ENCODE data around the gene RPS6KA4. TPM values are rescaled to one million over a fixed set of nuclear protein-coding genes. Genes with fewer than 3 reads are reported as not detected.

Gene RPS6KA4
- total and polyA plus RNA-seq, 2 of the 13 experiments (the other 11 are each of a cell fraction or from before 2014, with no cell fraction given), result 8.9 to 14.2 TPM

GRCh38 chr11:64317325-64317960, 41.5 kb upstream of the RPS6KA4 start, which contains the start of gene TRMT112 (continued):
- no peak for TF ChIP-seq SOX13 (IDR thresholded peaks at IDR 0.05)
- TF ChIP-seq SOX13 (CRISPR knock-in tag; conservative IDR thresholded peaks at IDR 0.05 in 1 of 2, IDR thresholded peaks at IDR 0.05 in 1 of 2), result no peak; a peak in 1 of 4 replicates
- no peak for TF ChIP-seq LBX2 (CRISPR knock-in tag; IDR thresholded peaks at IDR 0.05; ENCODE audit: borderline replicate concordance)
- no peak for TF ChIP-seq SYNCRIP (IDR thresholded peaks at IDR 0.05; ENCODE audit: insufficient read depth, low read depth, low read length)
- peak; percentile 87 for TF ChIP-seq ZNF564 (CRISPR knock-in tag; IDR thresholded peaks at IDR 0.05)
- TF ChIP-seq CREB1 (IDR thresholded peaks at IDR 0.05), result peak; percentile 79
- TF ChIP-seq CREB1 (CRISPR knock-in tag; IDR thresholded peaks at IDR 0.05), result peak; percentile 96
- peak; percentile 49; the same call in 1 of the 2 replicates for TF ChIP-seq PPARG (CRISPR knock-in tag; conservative IDR thresholded peaks at IDR 0.05)
- TF ChIP-seq NFKBIZ (CRISPR knock-in tag; IDR thresholded peaks at IDR 0.05), result no peak
- no peak for TF ChIP-seq ZNF33B (CRISPR knock-in tag; IDR thresholded peaks at IDR 0.05)
- TF ChIP-seq RXRA (CRISPR knock-in tag; IDR thresholded peaks at IDR 0.05), result no peak
- TF ChIP-seq RELA (CRISPR knock-in tag; IDR thresholded peaks at IDR 0.05), result no peak
- TF ChIP-seq MAFK (conservative IDR thresholded peaks at IDR 0.05 in 1 of 2, IDR thresholded peaks at IDR 0.05 in 1 of 2; ENCODE audit: low read length in 2 of 2), result peak; percentile 88 to 93
- no peak for TF ChIP-seq SNRNP70 (IDR thresholded peaks at IDR 0.05; ENCODE audit: low read depth, low read length)
- TF ChIP-seq U2AF2 (IDR thresholded peaks at IDR 0.05; ENCODE audit: low read depth, low read length), result 0 out of 2 replicates have a peak, but pooled peaks have one; percentile 2
- peak; percentile 98 for TF ChIP-seq GABPA (IDR thresholded peaks at IDR 0.05; ENCODE audit: low read depth, low read length)
- peak; percentile 97 for TF ChIP-seq GABPA (CRISPR knock-in tag; IDR thresholded peaks at IDR 0.05; ENCODE audit: low read depth)
- TF ChIP-seq THRA (CRISPR knock-in tag; IDR thresholded peaks at IDR 0.05; ENCODE audit: borderline replicate concordance), result no peak
- no peak; the same call in 1 of the 2 replicates for TF ChIP-seq ZNF749 (CRISPR knock-in tag; IDR thresholded peaks at IDR 0.05; ENCODE audit: borderline replicate concordance)
- peak; percentile 81; the same call in 1 of the 2 replicates for TF ChIP-seq MED13 (CRISPR knock-in tag; IDR thresholded peaks at IDR 0.05)
- no peak for TF ChIP-seq ZKSCAN8 (CRISPR knock-in tag; IDR thresholded peaks at IDR 0.05; ENCODE audit: borderline replicate concordance)
- no peak for TF ChIP-seq SRSF1 (optimal IDR thresholded peaks at IDR 0.05; ENCODE audit: low read depth, low read length)
- TF ChIP-seq SP5 (CRISPR knock-in tag; IDR thresholded peaks at IDR 0.05; ENCODE audit: borderline replicate concordance, low read depth), result no peak
- TF ChIP-seq CSRNP1 (CRISPR knock-in tag; IDR thresholded peaks at IDR 0.05), result no peak; the same call in 1 of the 2 replicates
- TF ChIP-seq NFATC3 (CRISPR knock-in tag; IDR thresholded peaks at IDR 0.05), result no peak
- TF ChIP-seq ZSCAN29 (CRISPR knock-in tag; conservative IDR thresholded peaks at IDR 0.05), result no peak
